Subcutaneous adipose tissue (tissue), 4 donors: ENCODE measurements around the gene DSN1. TPM values are rescaled to one million over a fixed set of nuclear protein-coding genes. Genes with fewer than 3 reads are reported as not detected.

Experiments used
- total RNA-seq, 4 donors: library from RNA; depleted of rRNA; stranded (reverse); fragments of >200 nt; gene quantifications; one replicate each; pipeline ENCODE4 v1.1.0, GENCODE V29; 2016
- TF ChIP-seq, protein P1 (sequence below): fragments of 450-650 bp; IDR thresholded peaks from one replicate; pipeline ENCODE4 v1.5.1; 2016; ENCODE audit warnings: low read depth, mild to moderate bottlenecking, control low read depth, antibody characterized with exemption, moderate library complexity

DSN1 gene
- total RNA-seq, 4 donors from 2014 or later, result 7.3 to 10.7 (median 9.8) TPM

DNA sequence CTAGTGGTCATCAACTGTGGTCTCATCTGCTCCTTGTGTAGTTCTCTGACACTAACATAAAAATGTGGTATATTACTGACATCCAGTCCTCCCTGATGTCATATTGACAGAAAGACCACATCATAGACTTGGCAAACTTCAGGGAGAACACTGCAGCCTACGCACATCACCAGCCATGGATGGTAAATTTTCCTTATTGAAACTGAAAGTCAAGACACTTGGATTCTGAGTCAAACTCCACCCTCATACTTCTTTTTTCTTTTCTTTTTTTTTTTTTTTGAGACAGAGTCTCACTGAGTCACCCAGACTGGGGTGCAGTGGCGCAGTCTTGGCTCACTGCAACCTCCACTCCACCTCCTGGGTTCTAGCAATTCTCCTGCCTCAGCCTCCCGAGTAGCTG is 53.1 kb downstream of the DSN1 start:
- TF ChIP-seq, protein P1, sequence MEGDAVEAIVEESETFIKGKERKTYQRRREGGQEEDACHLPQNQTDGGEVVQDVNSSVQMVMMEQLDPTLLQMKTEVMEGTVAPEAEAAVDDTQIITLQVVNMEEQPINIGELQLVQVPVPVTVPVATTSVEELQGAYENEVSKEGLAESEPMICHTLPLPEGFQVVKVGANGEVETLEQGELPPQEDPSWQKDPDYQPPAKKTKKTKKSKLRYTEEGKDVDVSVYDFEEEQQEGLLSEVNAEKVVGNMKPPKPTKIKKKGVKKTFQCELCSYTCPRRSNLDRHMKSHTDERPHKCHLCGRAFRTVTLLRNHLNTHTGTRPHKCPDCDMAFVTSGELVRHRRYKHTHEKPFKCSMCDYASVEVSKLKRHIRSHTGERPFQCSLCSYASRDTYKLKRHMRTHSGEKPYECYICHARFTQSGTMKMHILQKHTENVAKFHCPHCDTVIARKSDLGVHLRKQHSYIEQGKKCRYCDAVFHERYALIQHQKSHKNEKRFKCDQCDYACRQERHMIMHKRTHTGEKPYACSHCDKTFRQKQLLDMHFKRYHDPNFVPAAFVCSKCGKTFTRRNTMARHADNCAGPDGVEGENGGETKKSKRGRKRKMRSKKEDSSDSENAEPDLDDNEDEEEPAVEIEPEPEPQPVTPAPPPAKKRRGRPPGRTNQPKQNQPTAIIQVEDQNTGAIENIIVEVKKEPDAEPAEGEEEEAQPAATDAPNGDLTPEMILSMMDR, result no peak

GRCh38 chr20:36717657-36718056 is 55.9 kb downstream of the DSN1 start:
- TF ChIP-seq, protein P1, result no peak

- TF ChIP-seq, protein P1, result no peak
These were observed 56.5 kb downstream of the DSN1 start for GRCh38 chr20:36717021-36717420.

DNA sequence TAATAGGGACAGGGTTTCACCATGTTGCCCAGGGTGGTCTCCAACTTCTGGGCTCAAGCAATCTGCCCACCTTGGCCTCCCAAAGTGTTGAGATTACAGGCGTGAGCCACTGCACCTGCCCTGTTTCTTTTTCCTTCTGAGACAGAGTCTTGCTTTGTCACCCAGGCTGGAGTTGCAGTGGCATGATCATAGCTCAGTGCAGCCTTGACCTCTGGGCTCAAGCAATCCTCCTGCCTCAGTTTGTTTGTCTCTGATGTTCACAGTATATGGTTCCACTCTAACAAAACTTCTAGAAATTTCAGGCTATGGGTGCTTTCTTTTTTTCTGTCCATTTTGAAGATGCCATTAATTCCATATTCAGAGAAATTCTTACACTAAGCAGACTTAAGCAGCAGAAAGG is 60.8 kb downstream of the DSN1 start:
- TF ChIP-seq, protein P1, result no peak

GRCh38 chr20:36709126-36709525 is 64.4 kb downstream of the DSN1 start:
- TF ChIP-seq, protein P1, result no peak

GRCh38 chr20:36703530-36703929 is 70.0 kb downstream of the DSN1 start:
- TF ChIP-seq, protein P1, result no peak

Other genes starting within 250 kb of the DSN1 start
- 100 to 1,000 TPM in 2 of 4 donors, 10 to 100 TPM in 2; 56.8 to 175 (median 111) TPM for gene MYL9, start 232.2 kb downstream of the DSN1 start, total RNA-seq
- 10 to 100 TPM; 10.6 to 12.7 (median 12.3) TPM for gene TGIF2, start 200.2 kb downstream of the DSN1 start, total RNA-seq
- 100 to 1,000 TPM in 1 of 4 donors, 10 to 100 TPM in 3; 68.0 to 107 (median 79.1) TPM for gene RAB5IF, start 168.0 kb downstream of the DSN1 start, total RNA-seq
- gene SLA2, start 127.6 kb downstream of the DSN1 start, total RNA-seq, result 1 to 10 TPM in 1 of 4 donors, under 1 TPM in 3; 0.19 to 2.1 (median 0.54) TPM
- 10 to 100 TPM; 11.5 to 25.2 (median 20.2) TPM for gene NDRG3, start 27.7 kb downstream of the DSN1 start, total RNA-seq
- gene TLDC2, start 102.4 kb upstream of the DSN1 start, total RNA-seq, result under 1 TPM in 2 of 4 donors, not detected in 2; 0.34 to 0.44 TPM
- gene SAMHD1, start 177.9 kb upstream of the DSN1 start, total RNA-seq, result 100 to 1,000 TPM; 178 to 620 (median 469) TPM